Thymus (tissue), 11 donors: ENCODE results near the gene CDON. TPM values are rescaled to one million over a fixed set of nuclear protein-coding genes. Genes with fewer than 3 reads are reported as not detected.

ENCODE experiments used
- DNase-seq, 9 donors: peaks; one replicate each; pipeline ENCODE4 v3.0.0-alpha.2; 2013; ENCODE audit warnings: low spot score in 9 of 9, low read depth in 6 of 9, missing footprints in 1 of 9
- H3K27ac ChIP-seq, 2 donors: one replicate each; pipeline ENCODE4 v1.5.1; 2013; ENCODE audit warnings: control low read depth in 1 of 2, low read depth in 1 of 2, low read length in 1 of 2, mild to moderate bottlenecking in 1 of 2, moderate library complexity in 1 of 2
- H3K27me3 ChIP-seq, 2 donors: one replicate each; pipeline ENCODE4 v1.5.1; 2013; ENCODE audit warnings: low read length in 1 of 2; ENCODE audit not compliant: control insufficient read depth in 2 of 2, insufficient read depth in 1 of 2
- H3K36me3 ChIP-seq, 2 donors: one replicate each; pipeline ENCODE4 v1.5.1; 2013; ENCODE audit warnings: low read length in 1 of 2, mild to moderate bottlenecking in 1 of 2, moderate library complexity in 1 of 2; ENCODE audit not compliant: control insufficient read depth in 2 of 2, insufficient read depth in 2 of 2
- H3K4me1 ChIP-seq, 2 donors: one replicate each; pipeline ENCODE4 v1.5.1; 2013; ENCODE audit warnings: low read length in 2 of 2; ENCODE audit not compliant: control insufficient read depth in 2 of 2, insufficient read depth in 2 of 2
- H3K4me3 ChIP-seq, 2 donors: one replicate each; pipeline ENCODE4 v1.5.1; 2013; ENCODE audit warnings: low read length in 2 of 2, control low read depth in 1 of 2, mild to moderate bottlenecking in 1 of 2
- H3K9me3 ChIP-seq, 2 donors: one replicate each; pipeline ENCODE4 v1.5.1; 2013; ENCODE audit warnings: low read length in 1 of 2, mild to moderate bottlenecking in 1 of 2; ENCODE audit not compliant: control insufficient read depth in 2 of 2, insufficient read depth in 1 of 2
- WGBS: extraction: QIAGEN DNeasy Blood & Tissue Kit; methylation state at CpG from one replicate; pipeline ENCODE4 v1.1.7; 2013; 5-methylcytosine and 5-hydroxymethylcytosine counted together
- polyA plus RNA-seq: library from polyadenylated mRNA; stranded (reverse); fragments of 200-250 nt; gene quantifications from one replicate; pipeline ENCODE4 v1.2.3, GENCODE V29; 2013
- total RNA-seq: library from RNA; stranded (reverse); fragments of 120-200 nt; gene quantifications from one replicate; pipeline ENCODE4 v1.2.4, GENCODE V29; 2013
- donor health status: healthy.

CDON gene
- total and polyA plus RNA-seq, 2 donors = 1.4 to 3.9 TPM

- H3K36me3 ChIP-seq = no peaks in the 10 kb centered on the region
- no peak overlapping the region for H3K27ac ChIP-seq
- no peak overlapping the region for H3K4me3 ChIP-seq
- 95% methylated on average over 6 of the region's 6 CpGs for WGBS
- no peaks in the 10 kb centered on the region for H3K27me3 ChIP-seq
- no peak for DNase-seq
- H3K4me1 ChIP-seq = peaks cover 0 to 25% of the 10 kb centered on the region in 2 donors
- H3K9me3 ChIP-seq = no peaks in the 10 kb centered on the region
Observed at GRCh38 chr11:125959511-125959910, 103.2 kb downstream of the CDON start.

GRCh38 chr11:125958872-125959400 is 103.7 kb downstream of the CDON start:
- no peak for DNase-seq
- WGBS = 96% methylated on average over 4 of the region's 4 CpGs
- Histone ChIP-seq H3K36me3 (no peaks in the 10 kb centered on the region), H3K27ac (no peak overlapping the region), H3K27me3 (no peaks in the 10 kb centered on the region), H3K9me3 (no peaks in the 10 kb centered on the region), H3K4me1 (peaks cover 0 to 25% of the 10 kb centered on the region in 2 donors), H3K4me3 (no peak overlapping the region)

- peak overlapping the region; percentile 55 to 75 for H3K27ac ChIP-seq
- peak overlapping the region; percentile 11 to 29 for H3K4me3 ChIP-seq
- DNase-seq = peak in 8 of 9 donors; percentile 7 to 52 (median 26)
- peaks cover 0 to 25% of the 10 kb centered on the region in 2 donors for H3K4me1 ChIP-seq
- 77% methylated on average over 14 of the region's 14 CpGs for WGBS
- no peaks in the 10 kb centered on the region for H3K9me3 ChIP-seq
- H3K36me3 ChIP-seq = no peaks in the 10 kb centered on the region
- no peaks in the 10 kb centered on the region for H3K27me3 ChIP-seq
Observed at GRCh38 chr11:125957618-125958332, 104.9 kb downstream of the CDON start.

GRCh38 chr11:125956391-125957134 is 106.1 kb downstream of the CDON start:
- WGBS = 94% methylated on average over 22 of the region's 22 CpGs
- H3K4me1 ChIP-seq = peaks cover 0 to 29% of the 10 kb centered on the region in 2 donors
- H3K9me3 ChIP-seq = no peaks in the 10 kb centered on the region
- no peak overlapping the region for H3K4me3 ChIP-seq
- peak overlapping the region in 1 of 2 donors; percentile 75 for H3K27ac ChIP-seq
- H3K27me3 ChIP-seq = no peaks in the 10 kb centered on the region
- no peaks in the 10 kb centered on the region for H3K36me3 ChIP-seq
- DNase-seq = no peak

- WGBS = 88% methylated on average over 2 of the region's 2 CpGs
- no peak for DNase-seq
- H3K27me3 ChIP-seq = no peaks in the 10 kb centered on the region
- no peak overlapping the region for H3K4me3 ChIP-seq
- H3K36me3 ChIP-seq = no peaks in the 10 kb centered on the region
- H3K27ac ChIP-seq = no peak overlapping the region
- peaks cover 0 to 29% of the 10 kb centered on the region in 2 donors for H3K4me1 ChIP-seq
- H3K9me3 ChIP-seq = no peaks in the 10 kb centered on the region
Observed at GRCh38 chr11:125955856-125956255, 106.8 kb downstream of the CDON start.

- no peak for DNase-seq
- no peaks in the 10 kb centered on the region for H3K27me3 ChIP-seq
- H3K9me3 ChIP-seq = no peaks in the 10 kb centered on the region
- peaks cover 0 to 29% of the 10 kb centered on the region in 2 donors for H3K4me1 ChIP-seq
- 93% methylated on average over 15 of the region's 15 CpGs for WGBS
- no peak overlapping the region for H3K27ac ChIP-seq
- H3K4me3 ChIP-seq = no peak overlapping the region
- H3K36me3 ChIP-seq = no peaks in the 10 kb centered on the region
Observed at GRCh38 chr11:125954945-125955640, 107.6 kb downstream of the CDON start.

- H3K27ac ChIP-seq = no peak overlapping the region
- DNase-seq = no peak
- H3K27me3 ChIP-seq = no peaks in the 10 kb centered on the region
- no peaks in the 10 kb centered on the region for H3K36me3 ChIP-seq
- H3K4me1 ChIP-seq = peaks cover 0 to 29% of the 10 kb centered on the region in 2 donors
- H3K4me3 ChIP-seq = no peak overlapping the region
- WGBS = 93% methylated on average over 21 of the region's 21 CpGs
- no peaks in the 10 kb centered on the region for H3K9me3 ChIP-seq
Observed at GRCh38 chr11:125954123-125954944, 108.3 kb downstream of the CDON start.

- 89% methylated on average over 20 of the region's 20 CpGs for WGBS
- H3K9me3 ChIP-seq = no peaks in the 10 kb centered on the region
- peaks cover 0 to 29% of the 10 kb centered on the region in 2 donors for H3K4me1 ChIP-seq
- DNase-seq = no peak
- H3K27ac ChIP-seq = no peak overlapping the region
- no peak overlapping the region for H3K4me3 ChIP-seq
- no peaks in the 10 kb centered on the region for H3K36me3 ChIP-seq
- no peaks in the 10 kb centered on the region for H3K27me3 ChIP-seq
Observed at GRCh38 chr11:125953401-125953935, 109.2 kb downstream of the CDON start.
